Inferior parietal cortex (tissue), 1 donor: Measurements from ENCODE around the gene TEX52.
"Not testable (repeated sequence)": the region's sequence is repeated elsewhere in the genome, so short reads cannot be mapped to it uniquely, and the experiment has no call there.

Experiments
- DNase-seq: peaks from one replicate; pipeline ENCODE4 v3.0.0-alpha.2; 2016; ENCODE audit errors: extremely low spot score

TEX52 gene

DNA sequence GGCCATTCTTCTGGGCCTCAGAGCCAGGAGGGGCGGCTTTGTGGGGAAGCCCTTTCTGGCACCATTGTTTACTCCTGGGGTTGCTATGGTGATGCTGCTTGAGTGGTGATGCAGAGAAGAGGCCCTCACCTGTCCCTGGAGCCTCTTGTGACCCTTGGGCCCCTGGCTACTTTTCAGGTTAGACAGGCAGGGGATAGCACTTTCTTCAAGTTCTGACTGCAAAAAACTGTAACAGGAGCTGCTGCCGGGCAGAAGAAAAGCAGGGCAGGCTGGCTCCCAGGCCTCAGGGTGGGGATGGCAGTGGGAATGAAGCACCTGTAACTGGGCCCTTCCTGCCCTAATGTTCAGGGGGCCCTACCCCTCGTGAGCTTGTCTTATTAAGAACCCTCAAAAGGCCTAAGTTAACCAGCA is at the start of gene TEX52:
Gene TEX52, minus strand, starts transcription at position 19 of the 411 bp plus-strand sequence. Its CDS starts 13 bp downstream, at position 6.
- no peak for DNase-seq

DNA sequence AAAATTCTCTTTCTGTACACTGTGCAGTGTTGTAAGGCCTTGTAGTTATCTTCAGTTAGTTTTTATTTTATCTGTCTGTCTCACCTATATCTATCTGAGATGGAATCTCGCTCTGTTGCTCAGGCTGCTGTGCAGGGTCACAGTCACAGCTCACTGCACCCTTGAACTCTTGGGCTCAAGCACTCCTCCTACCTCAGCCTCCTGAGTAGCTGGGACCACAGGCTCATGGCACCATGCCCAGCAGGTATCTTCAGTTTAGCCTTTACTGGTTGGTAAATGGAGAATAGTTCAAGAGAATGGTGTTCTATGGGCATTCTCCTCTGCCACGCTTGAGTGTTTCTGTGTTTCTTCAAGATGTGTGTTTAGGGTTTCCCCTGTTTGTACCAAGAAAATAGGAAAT is 47.4 kb upstream of the TEX52 start:
- no peak for DNase-seq

GRCh38 chr12:2902272-2902880 is 45.5 kb upstream of the TEX52 start:
- peak; percentile 68 for DNase-seq

- DNase-seq, result no peak
Measured at GRCh38 chr12:2900642-2901041, 43.8 kb upstream of the TEX52 start.

GRCh38 chr12:2897418-2897817 is 40.6 kb upstream of the TEX52 start:
- DNase-seq, result no peak

- DNase-seq, result no peak
Measured at GRCh38 chr12:2895511-2895910, 38.7 kb upstream of the TEX52 start.

GRCh38 chr12:2895051-2895451 is 38.2 kb upstream of the TEX52 start:
- no peak for DNase-seq

- DNase-seq, result no peak
Measured at GRCh38 chr12:2893007-2893406, 36.2 kb upstream of the TEX52 start.

- no peak for DNase-seq
Measured at GRCh38 chr12:2892246-2892645, 35.4 kb upstream of the TEX52 start.

DNA sequence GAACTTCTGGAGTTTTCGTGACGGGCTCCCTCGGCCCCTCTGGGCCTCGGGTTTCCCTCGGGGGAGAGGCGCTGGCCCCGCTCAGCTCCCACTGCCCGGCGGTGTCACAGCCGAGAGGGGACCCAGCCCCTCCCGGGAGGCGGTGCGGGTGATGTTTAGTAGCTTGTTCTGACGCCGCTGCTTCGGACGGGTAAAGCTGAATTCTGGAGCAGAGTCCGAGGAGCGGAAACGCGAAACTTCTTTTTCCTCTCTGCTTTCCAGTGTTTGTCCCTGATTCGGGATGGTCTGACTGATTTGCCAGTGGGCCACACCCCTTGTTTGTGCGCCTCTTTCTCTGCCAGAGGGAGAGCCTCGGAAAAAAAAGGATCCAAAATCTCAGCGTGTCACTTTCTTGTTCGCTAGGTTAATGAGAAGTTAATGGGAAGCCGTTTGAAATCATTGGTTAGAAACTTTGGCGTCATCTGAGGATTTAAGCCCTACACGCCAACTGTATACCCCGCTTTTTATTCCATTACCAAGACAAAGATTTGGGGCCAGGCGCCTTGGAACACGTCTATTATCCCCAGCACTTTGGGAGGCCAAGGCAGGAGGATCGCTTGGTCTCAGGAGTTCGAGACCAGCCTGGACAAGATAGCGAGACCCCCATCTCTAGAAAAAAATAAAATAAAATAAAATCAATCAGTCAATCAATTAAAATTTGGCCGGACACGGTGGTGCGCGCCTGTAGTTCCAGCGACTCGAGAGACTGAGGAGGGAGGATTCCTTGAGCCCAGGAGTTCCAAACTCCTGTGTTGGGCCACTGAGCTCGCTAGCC is 34.6 kb upstream of the TEX52 start:
- no peak for DNase-seq

GRCh38 chr12:2890388-2891239 is 33.8 kb upstream of the TEX52 start, which contains the start of gene TULP3:
TSS of gene TULP3 (plus strand) at chr12:2890891. CDS start at chr12:2890948, 57 bp downstream.
- peak; percentile 97 for DNase-seq

- no peak for DNase-seq
Measured at GRCh38 chr12:2890001-2890387, 33.2 kb upstream of the TEX52 start.

- no peak for DNase-seq
Measured at GRCh38 chr12:2886768-2887450, 30.1 kb upstream of the TEX52 start.

GRCh38 chr12:2884810-2885209 is 28.0 kb upstream of the TEX52 start:
- DNase-seq, result no peak

- no peak for DNase-seq
Measured at GRCh38 chr12:2879853-2880252, 23.0 kb upstream of the TEX52 start.

DNA sequence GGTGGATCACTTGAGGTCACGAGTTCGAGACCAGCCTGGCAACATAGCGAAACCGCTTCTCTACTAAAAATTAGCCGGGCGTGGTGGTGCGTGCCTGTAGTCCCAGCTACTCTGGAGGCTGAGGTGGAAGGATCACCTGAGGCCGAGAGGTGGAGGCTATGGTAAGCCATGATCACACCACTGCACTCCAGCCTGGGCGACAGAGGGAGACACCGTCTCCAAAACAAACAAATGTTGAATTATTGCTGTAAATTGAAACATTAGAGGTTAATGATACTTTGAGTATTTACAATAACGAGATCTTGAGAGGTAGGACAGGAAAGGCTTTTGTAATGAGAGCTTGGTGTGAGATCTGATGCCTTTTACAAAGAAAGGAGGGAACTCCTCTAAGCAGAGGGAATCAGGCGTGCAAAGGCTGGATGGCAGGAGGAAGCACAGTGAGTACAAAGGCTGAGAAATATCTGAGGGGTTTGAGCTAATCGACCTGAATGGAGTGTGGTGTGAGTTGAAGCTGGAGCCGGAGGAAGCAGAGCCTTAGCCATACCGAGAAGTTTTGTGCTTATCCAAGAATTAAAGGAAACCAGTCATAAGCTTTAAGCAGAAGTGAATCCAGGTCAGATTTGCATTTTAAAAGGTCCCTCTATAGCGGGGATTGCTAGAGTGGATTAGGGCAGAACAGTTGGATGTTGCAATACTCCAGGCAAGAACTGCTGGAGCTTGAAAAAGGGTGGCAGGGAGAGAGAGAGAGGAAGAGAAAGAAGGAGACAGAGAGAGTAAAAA is 21.3 kb upstream of the TEX52 start:
- no peak for DNase-seq

GRCh38 chr12:2877047-2877952 is 20.5 kb upstream of the TEX52 start, which contains the start of the genes FOXM1 and RHNO1:
TSS of gene FOXM1 (minus strand) at chr12:2877174. CDS start at chr12:2874478, 2,696 bp downstream.
TSS of gene RHNO1 (plus strand) at chr12:2877223. CDS start at chr12:2885367, 8,144 bp downstream.
- peak; percentile 93 for DNase-seq

DNA sequence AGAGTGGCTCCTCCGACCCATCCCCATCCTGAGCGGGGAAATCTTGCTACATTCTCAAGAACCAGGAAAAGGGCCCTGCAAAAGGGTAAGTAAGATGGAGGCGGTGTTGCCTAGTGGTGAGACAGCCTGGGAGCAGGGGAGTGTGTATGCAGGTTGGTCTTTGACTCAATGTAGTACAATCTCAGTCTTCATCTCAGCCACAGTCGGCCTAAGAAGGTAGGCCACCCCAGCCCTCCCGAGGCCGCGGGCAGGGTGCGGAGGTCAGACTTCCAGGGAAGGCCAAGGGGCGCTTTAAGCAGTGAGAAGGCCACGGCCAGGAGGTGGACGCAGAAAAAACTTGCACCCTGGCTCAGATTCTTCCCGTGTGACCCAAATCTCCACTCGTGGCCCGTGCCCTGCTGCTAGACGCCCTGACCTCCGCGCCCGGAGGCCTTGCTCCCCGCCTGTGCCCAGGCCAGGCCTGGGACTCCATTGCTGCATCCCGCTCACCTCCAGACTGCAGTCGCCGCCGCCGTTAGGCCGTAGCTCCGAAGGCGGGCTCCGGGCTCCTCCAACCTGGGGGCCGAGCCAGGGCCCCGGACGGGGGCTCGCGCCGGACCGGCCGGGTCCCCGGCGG is 19.7 kb upstream of the TEX52 start:
- DNase-seq, result no peak

GRCh38 chr12:2868986-2869632 is 12.3 kb upstream of the TEX52 start:
- DNase-seq, result not testable (repeated sequence)
